ENCODE results near the gene SLC25A25.

SLC25A25 gene

DNA sequence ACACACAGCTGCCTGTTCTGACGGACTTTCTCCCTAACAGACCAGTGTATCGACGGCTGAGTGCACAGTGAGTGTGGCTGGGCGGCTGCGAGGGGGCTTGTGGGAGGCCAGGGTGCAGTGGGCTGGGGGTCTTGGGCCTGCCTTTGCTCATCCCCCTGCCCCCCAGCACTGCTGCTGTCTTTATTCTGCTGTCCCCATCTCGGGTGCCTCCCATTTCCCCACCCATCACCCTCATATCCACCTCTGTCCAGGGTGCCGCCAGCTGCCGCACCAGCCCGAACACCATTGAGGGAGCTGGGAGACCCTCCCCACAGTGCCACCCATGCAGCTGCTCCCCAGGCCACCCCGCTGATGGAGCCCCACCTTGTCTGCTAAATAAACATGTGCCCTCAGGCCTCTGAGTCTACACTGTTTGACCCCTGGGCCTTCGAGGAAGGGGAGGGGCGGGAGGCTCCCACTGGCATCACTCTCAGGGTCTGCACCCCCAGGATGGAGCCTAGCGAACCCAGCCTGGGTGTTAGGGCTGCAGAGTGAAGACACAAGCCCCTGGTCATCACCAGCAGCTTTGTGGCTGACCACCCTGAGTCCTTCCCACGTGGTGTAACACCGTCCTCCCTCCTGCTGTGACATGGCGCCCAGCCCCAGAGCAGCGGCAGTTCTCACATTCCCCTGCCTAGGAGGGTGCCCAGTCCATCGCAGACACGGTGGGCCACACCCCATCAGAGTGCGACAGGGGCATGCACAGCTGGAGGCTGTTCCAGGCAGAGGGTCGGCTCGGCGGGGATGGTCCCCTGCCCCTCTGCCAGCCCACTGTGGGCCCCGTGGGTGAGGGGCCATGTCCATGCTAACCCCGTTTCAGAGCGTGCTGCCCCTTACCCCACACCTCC, 85.3 kb downstream of the SLC25A25 start:
- H3K18ac ChIP-seq (ENCODE audit: low read length) = peak overlapping the region; percentile 67
- H3K9ac ChIP-seq (ENCODE audit: low read depth, low read length, poor library complexity) = peak overlapping the region; percentile 55
- H2BK12ac ChIP-seq (ENCODE audit: low read length) = peak overlapping the region; percentile 64
- peak overlapping the region; percentile 61 for H2BK120ac ChIP-seq (ENCODE audit: low read depth, low read length)
- H3K4me2 ChIP-seq (ENCODE audit: insufficient read depth, low read length, poor library complexity, severe bottlenecking) = no peak overlapping the region
- peak overlapping the region; percentile 55 for H2BK5ac ChIP-seq (ENCODE audit: low read length)
- no peaks in the 10 kb centered on the region for H3K36me3 ChIP-seq (replicated peaks in 1 of 2; ENCODE audit: control insufficient read depth in 2 of 2, insufficient read depth in 2 of 2, low read length in 2 of 2)
- H3K14ac ChIP-seq (ENCODE audit: low read length) = peak overlapping the region; percentile 91
- H3K23ac ChIP-seq (ENCODE audit: low read depth, low read length, poor library complexity) = peak overlapping the region; percentile 75
- peak overlapping the region; percentile 89 for H4K8ac ChIP-seq (ENCODE audit: low read depth, low read length)
- H3K4me1 ChIP-seq (ENCODE audit: control insufficient read depth in 2 of 2, insufficient read depth in 1 of 2, low read depth in 1 of 2, low read length in 2 of 2) = peaks cover 2 to 12% of the 10 kb centered on the region in 2 donors
- DNase-seq (ENCODE audit: low spot score) = no peak
- H3K27me3 ChIP-seq (ENCODE audit: control insufficient read depth in 3 of 3, insufficient read depth in 3 of 3, low read depth in 1 of 3, low read length in 3 of 3) = no peaks in the 10 kb centered on the region
- H2AFZ ChIP-seq (ENCODE audit: low read length) = peak overlapping the region; percentile 71
- peaks cover 3% of the 10 kb centered on the region for H3K79me1 ChIP-seq (ENCODE audit: low read depth, low read length)
- H2AK5ac ChIP-seq (ENCODE audit: low read depth, low read length) = peak overlapping the region; percentile 30
- WGBS, 2 donors (ENCODE audit: extremely low coverage in 2 of 2, insufficient read length in 2 of 2, insufficient replicate concordance in 1 of 2) = no CpG with 5 or more reads among the region's 26 CpGs
- H3K27ac ChIP-seq (replicated peaks; ENCODE audit: low read length) = no peak overlapping the region
- peak overlapping the region; percentile 7 for H4K91ac ChIP-seq (ENCODE audit: low read depth, low read length, poor library complexity)
- no peak overlapping the region for H3K4me3 ChIP-seq (ENCODE audit: low read length in 2 of 2)
- H3K4ac ChIP-seq (ENCODE audit: low read length) = peak overlapping the region; percentile 10
- no peaks in the 10 kb centered on the region for H3K9me3 ChIP-seq (replicated peaks in 1 of 2; ENCODE audit: control insufficient read depth in 2 of 2, insufficient read depth in 1 of 2, low read depth in 1 of 2, low read length in 2 of 2)
- H2BK15ac ChIP-seq (ENCODE audit: low read length) = peak overlapping the region; percentile 34

- no peaks in the 10 kb centered on the region for H3K27me3 ChIP-seq (ENCODE audit: control insufficient read depth in 3 of 3, insufficient read depth in 3 of 3, low read depth in 1 of 3, low read length in 3 of 3)
- peaks cover 2 to 4% of the 10 kb centered on the region in 2 donors for H3K4me1 ChIP-seq (ENCODE audit: control insufficient read depth in 2 of 2, insufficient read depth in 1 of 2, low read depth in 1 of 2, low read length in 2 of 2)
- H3K36me3 ChIP-seq (replicated peaks in 1 of 2; ENCODE audit: control insufficient read depth in 2 of 2, insufficient read depth in 2 of 2, low read length in 2 of 2) = no peaks in the 10 kb centered on the region
- H2BK5ac ChIP-seq (ENCODE audit: low read length) = peak overlapping the region; percentile 55
- peak overlapping the region; percentile 67 for H3K18ac ChIP-seq (ENCODE audit: low read length)
- peak overlapping the region; percentile 30 for H2AK5ac ChIP-seq (ENCODE audit: low read depth, low read length)
- H3K27ac ChIP-seq (replicated peaks; ENCODE audit: low read length) = no peak overlapping the region
- H3K4me3 ChIP-seq (ENCODE audit: low read length in 2 of 2) = no peak overlapping the region
- no CpG with 5 or more reads among the region's 13 CpGs for WGBS, 2 donors (ENCODE audit: extremely low coverage in 2 of 2, insufficient read length in 2 of 2, insufficient replicate concordance in 1 of 2)
- H2BK12ac ChIP-seq (ENCODE audit: low read length) = peak overlapping the region; percentile 64
- H3K14ac ChIP-seq (ENCODE audit: low read length) = no peak overlapping the region
- peak overlapping the region; percentile 89 for H4K8ac ChIP-seq (ENCODE audit: low read depth, low read length)
- DNase-seq (ENCODE audit: low spot score) = no peak
- H2BK15ac ChIP-seq (ENCODE audit: low read length) = no peak overlapping the region
- peaks cover 3% of the 10 kb centered on the region for H3K79me1 ChIP-seq (ENCODE audit: low read depth, low read length)
- peak overlapping the region; percentile 71 for H2AFZ ChIP-seq (ENCODE audit: low read length)
- peak overlapping the region; percentile 75 for H3K23ac ChIP-seq (ENCODE audit: low read depth, low read length, poor library complexity)
- H3K4me2 ChIP-seq (ENCODE audit: insufficient read depth, low read length, poor library complexity, severe bottlenecking) = no peak overlapping the region
- peak overlapping the region; percentile 61 for H2BK120ac ChIP-seq (ENCODE audit: low read depth, low read length)
- peak overlapping the region; percentile 7 for H4K91ac ChIP-seq (ENCODE audit: low read depth, low read length, poor library complexity)
- no peaks in the 10 kb centered on the region for H3K9me3 ChIP-seq (replicated peaks in 1 of 2; ENCODE audit: control insufficient read depth in 2 of 2, insufficient read depth in 1 of 2, low read depth in 1 of 2, low read length in 2 of 2)
- H3K9ac ChIP-seq (ENCODE audit: low read depth, low read length, poor library complexity) = no peak overlapping the region
- H3K4ac ChIP-seq (ENCODE audit: low read length) = peak overlapping the region; percentile 10
These were observed 86.1 kb downstream of the SLC25A25 start for GRCh38 chr9:128153947-128154695.

- H3K4me1 ChIP-seq (ENCODE audit: control insufficient read depth in 2 of 2, insufficient read depth in 1 of 2, low read depth in 1 of 2, low read length in 2 of 2) = peaks cover 4 to 12% of the 10 kb centered on the region in 2 donors
- no peak overlapping the region for H3K27ac ChIP-seq (replicated peaks; ENCODE audit: low read length)
- no peak overlapping the region for H4K8ac ChIP-seq (ENCODE audit: low read depth, low read length)
- WGBS, 2 donors (ENCODE audit: extremely low coverage in 2 of 2, insufficient read length in 2 of 2, insufficient replicate concordance in 1 of 2) = no CpG with 5 or more reads among the region's 7 CpGs
- DNase-seq (ENCODE audit: low spot score) = no peak
- H3K36me3 ChIP-seq (replicated peaks in 1 of 2; ENCODE audit: control insufficient read depth in 2 of 2, insufficient read depth in 2 of 2, low read length in 2 of 2) = no peaks in the 10 kb centered on the region
- H3K9me3 ChIP-seq (replicated peaks in 1 of 2; ENCODE audit: control insufficient read depth in 2 of 2, insufficient read depth in 1 of 2, low read depth in 1 of 2, low read length in 2 of 2) = no peaks in the 10 kb centered on the region
- no peak overlapping the region for H2BK12ac ChIP-seq (ENCODE audit: low read length)
- no peak overlapping the region for H3K9ac ChIP-seq (ENCODE audit: low read depth, low read length, poor library complexity)
- no peak overlapping the region for H2BK5ac ChIP-seq (ENCODE audit: low read length)
- peaks cover 10% of the 10 kb centered on the region for H3K79me1 ChIP-seq (ENCODE audit: low read depth, low read length)
- H3K4me2 ChIP-seq (ENCODE audit: insufficient read depth, low read length, poor library complexity, severe bottlenecking) = no peak overlapping the region
- no peak overlapping the region for H3K14ac ChIP-seq (ENCODE audit: low read length)
- no peak overlapping the region for H2AFZ ChIP-seq (ENCODE audit: low read length)
- H3K18ac ChIP-seq (ENCODE audit: low read length) = peak overlapping the region; percentile 4
- no peak overlapping the region for H3K4ac ChIP-seq (ENCODE audit: low read length)
- peak overlapping the region; percentile 6 for H2BK15ac ChIP-seq (ENCODE audit: low read length)
- no peak overlapping the region for H3K23ac ChIP-seq (ENCODE audit: low read depth, low read length, poor library complexity)
- no peak overlapping the region for H2AK5ac ChIP-seq (ENCODE audit: low read depth, low read length)
- H3K4me3 ChIP-seq (ENCODE audit: low read length in 2 of 2) = no peak overlapping the region
- no peaks in the 10 kb centered on the region for H3K27me3 ChIP-seq (ENCODE audit: control insufficient read depth in 3 of 3, insufficient read depth in 3 of 3, low read depth in 1 of 3, low read length in 3 of 3)
- H2BK120ac ChIP-seq (ENCODE audit: low read depth, low read length) = no peak overlapping the region
- H4K91ac ChIP-seq (ENCODE audit: low read depth, low read length, poor library complexity) = no peak overlapping the region
These were observed 87.9 kb downstream of the SLC25A25 start for GRCh38 chr9:128155736-128156500.

Data from neuronal stem cell (in vitro differentiated cells).